Calu3 (cell line): ENCODE results near the gene TAOK1. TPM values are rescaled to one million over a fixed set of nuclear protein-coding genes. Genes with fewer than 3 reads are reported as not detected.

Source experiments
- BruUV-seq: library from RNA; stranded (reverse); fragments of 400-500 nt; replicated peaks from 2 replicates; lab custom pipeline; 2021; lab: Mats Ljungman, UMichigan
- CTCF ChIA-PET: fragments of 300-600 bp; sonication (Branson Sonifier 250); formaldehyde crosslinking; loops from one replicate; lab custom pipeline; 2022; ENCODE audit warnings: antibody characterized with exemption; lab: Charles Lee
- DNase-seq: peaks from one replicate; pipeline ENCODE4 v3.0.0; 2022
- H3K27ac Mint-ChIP-seq: one replicate; pipeline ENCODE4 v1.8.0; 2022; ENCODE audit warnings: mixed read lengths; ENCODE audit not compliant: unreplicated experiment
- H3K27me3 Mint-ChIP-seq: one replicate; pipeline ENCODE4 v1.8.0; 2022; ENCODE audit warnings: mixed read lengths; ENCODE audit not compliant: unreplicated experiment
- H3K36me3 Mint-ChIP-seq: one replicate; pipeline ENCODE4 v1.8.0; 2022; ENCODE audit warnings: mild to moderate bottlenecking, moderate library complexity, mixed read lengths; ENCODE audit not compliant: insufficient read depth, unreplicated experiment
- H3K4me1 Mint-ChIP-seq: one replicate; pipeline ENCODE4 v1.8.0; 2022; ENCODE audit warnings: mild to moderate bottlenecking, low read depth, mixed read lengths; ENCODE audit not compliant: unreplicated experiment
- H3K4me3 Mint-ChIP-seq: one replicate; pipeline ENCODE4 v1.8.0; 2022; ENCODE audit warnings: mild to moderate bottlenecking, low read depth, moderate library complexity, mixed read lengths; ENCODE audit not compliant: unreplicated experiment
- H3K9me3 Mint-ChIP-seq: one replicate; pipeline ENCODE4 v1.8.0; 2022; ENCODE audit warnings: low read depth, mixed read lengths; ENCODE audit not compliant: unreplicated experiment
- CTCF ChIP-seq: fragments of 200-600 bp; IDR thresholded peaks from one replicate; pipeline ENCODE4 v1.8.0; 2022; ENCODE audit warnings: antibody characterized with exemption; ENCODE audit not compliant: unreplicated experiment
- intact Hi-C: fragments of 100-400 bp; cut with micrococcal nuclease; formaldehyde crosslinking; loops from one replicate; pipeline ENCODE4 v1.10.0; 2022; ENCODE audit not compliant: unreplicated experiment
- total RNA-seq: library from RNA; stranded (reverse); gene quantifications from 2 replicates; pipeline ENCODE4 v1.2.3, GENCODE V29; 2022

TAOK1 gene
- total RNA-seq, 1 experiment from 2014 or later, result 78.1 TPM

GRCh38 chr17:29590411-29591145 is 200.4 kb downstream of the TAOK1 start:
- H3K27me3 Mint-ChIP-seq, result no peaks in the 10 kb centered on the region
- no peaks in the 10 kb centered on the region for H3K9me3 Mint-ChIP-seq
- peaks cover 41% of the 10 kb centered on the region for H3K4me1 Mint-ChIP-seq
- intact Hi-C loops, result no loop called here
- CTCF ChIA-PET, result interaction anchor here (0.6 to 3.4 kb wide), 8 partner anchors 10 to 341 kb away, joined by 3 to 36 read pairs (median 4); partner anchors contain the start of gene TP53I13
- peak overlapping the region; percentile 79 for H3K4me3 Mint-ChIP-seq
- TF ChIP-seq CTCF, result no peak
- H3K27ac Mint-ChIP-seq, result peak overlapping the region; percentile 78
- no peak for DNase-seq
- H3K36me3 Mint-ChIP-seq, result peaks cover 60% of the 10 kb centered on the region
- BruUV-seq, result no TSS peak

- Mint-ChIP-seq H3K9me3 (no peaks in the 10 kb centered on the region), H3K36me3 (peaks cover 60% of the 10 kb centered on the region), H3K4me3 (peak overlapping the region; percentile 79), H3K27ac (peak overlapping the region; percentile 74), H3K27me3 (no peaks in the 10 kb centered on the region), H3K4me1 (peaks cover 41% of the 10 kb centered on the region)
- CTCF ChIA-PET, result interaction anchor here (0.6 to 3.4 kb wide), 11 partner anchors 11 to 339 kb away, joined by 3 to 36 read pairs (median 4); partner anchors contain the start of genes ABHD15, NUFIP2, SSH2 and TP53I13
- no TSS peak for BruUV-seq
- DNase-seq, result peak; percentile 40
- no peak for TF ChIP-seq CTCF
- intact Hi-C loops, result no loop called here
Observed at GRCh38 chr17:29591146-29591736, 201.1 kb downstream of the TAOK1 start.

GRCh38 chr17:29591737-29592608 is 201.8 kb downstream of the TAOK1 start:
- BruUV-seq, result no TSS peak
- CTCF ChIA-PET, result interaction anchor here (0.5 to 3.4 kb wide), 10 partner anchors 9 to 338 kb away, joined by 3 to 36 read pairs (median 5); partner anchors contain the start of genes ABHD15, NUFIP2, SSH2 and TP53I13
- intact Hi-C loops, result no loop called here

More at GRCh38 chr17:29591737-29592608, 201.8 kb downstream of the TAOK1 start:
- peak; percentile 91 for TF ChIP-seq CTCF
- H3K4me1 Mint-ChIP-seq, result peaks cover 41% of the 10 kb centered on the region
- H3K27me3 Mint-ChIP-seq, result no peaks in the 10 kb centered on the region
- H3K27ac Mint-ChIP-seq, result peak overlapping the region; percentile 74
- DNase-seq, result peak; percentile 97
- peak overlapping the region; percentile 79 for H3K4me3 Mint-ChIP-seq
- peaks cover 60% of the 10 kb centered on the region for H3K36me3 Mint-ChIP-seq
- no peaks in the 10 kb centered on the region for H3K9me3 Mint-ChIP-seq
